Stimulated activated CD8-positive, alpha-beta memory T cell treated with anti-CD3 and anti-CD28 coated beads, Interleukin-2, amount 100 ng/mL, for 1 hour (primary cell): ENCODE measurements around the gene TRIP13.
"Not testable (repeated sequence)": the region's sequence is repeated elsewhere in the genome, so short reads cannot be mapped to it uniquely, and the experiment has no call there.

Experiments used
- DNase-seq, 2 donors: peaks; one replicate each; pipeline ENCODE4 v3.0.0-alpha.2; 2020; ENCODE audit warnings: low read depth in 2 of 2

Gene TRIP13, protein sequence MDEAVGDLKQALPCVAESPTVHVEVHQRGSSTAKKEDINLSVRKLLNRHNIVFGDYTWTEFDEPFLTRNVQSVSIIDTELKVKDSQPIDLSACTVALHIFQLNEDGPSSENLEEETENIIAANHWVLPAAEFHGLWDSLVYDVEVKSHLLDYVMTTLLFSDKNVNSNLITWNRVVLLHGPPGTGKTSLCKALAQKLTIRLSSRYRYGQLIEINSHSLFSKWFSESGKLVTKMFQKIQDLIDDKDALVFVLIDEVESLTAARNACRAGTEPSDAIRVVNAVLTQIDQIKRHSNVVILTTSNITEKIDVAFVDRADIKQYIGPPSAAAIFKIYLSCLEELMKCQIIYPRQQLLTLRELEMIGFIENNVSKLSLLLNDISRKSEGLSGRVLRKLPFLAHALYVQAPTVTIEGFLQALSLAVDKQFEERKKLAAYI

DNA sequence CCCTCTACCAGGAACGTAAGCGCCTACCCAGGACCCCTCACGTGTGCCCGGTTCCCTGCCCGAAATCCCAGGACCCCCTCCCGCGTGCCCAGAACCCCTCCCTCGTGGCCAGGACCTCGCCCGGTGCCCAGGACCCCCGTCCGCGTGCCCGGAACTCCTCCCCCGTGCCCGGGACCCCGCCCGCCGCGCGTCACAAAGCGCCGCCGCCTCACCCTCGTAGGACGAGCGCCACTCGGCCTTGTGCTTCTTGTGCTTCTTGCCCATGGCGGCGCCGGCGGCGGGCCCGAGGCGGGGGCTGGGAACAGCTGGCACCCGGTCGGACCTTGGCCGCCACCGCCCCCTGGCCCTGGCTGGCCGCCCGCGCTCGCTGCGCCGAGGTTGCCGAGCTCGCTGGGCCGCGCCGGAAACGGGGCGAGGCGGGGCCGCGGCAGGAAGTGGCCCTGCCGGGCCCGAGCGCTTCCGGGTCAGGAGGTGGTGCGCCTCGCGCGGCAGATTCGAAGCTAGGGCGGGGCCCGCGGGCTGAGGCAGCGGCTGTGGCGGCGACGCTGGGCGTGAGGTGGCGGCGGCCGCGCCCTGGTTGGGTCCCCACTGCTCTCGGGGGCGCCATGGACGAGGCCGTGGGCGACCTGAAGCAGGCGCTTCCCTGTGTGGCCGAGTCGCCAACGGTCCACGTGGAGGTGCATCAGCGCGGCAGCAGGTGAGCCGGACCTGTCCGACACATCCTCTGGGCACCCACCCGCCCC, at the start of gene TRIP13, which contains the start of gene BRD9:
Gene TRIP13 (plus strand): TSS at position 491 of the 743 bp plus-strand sequence. CDS start 115 bp downstream, at position 606.
Gene BRD9 (minus strand): TSS at position 408 of the 743 bp plus-strand sequence. CDS start 144 bp downstream, at position 264.
- peak; percentile 57 to 71 for DNase-seq

GRCh38 chr5:843371-843770, 49.3 kb upstream of the TRIP13 start:
- DNase-seq: not testable (repeated sequence)

- DNase-seq: not testable (repeated sequence)
Measured at GRCh38 chr5:843926-844325, 48.8 kb upstream of the TRIP13 start.

DNA sequence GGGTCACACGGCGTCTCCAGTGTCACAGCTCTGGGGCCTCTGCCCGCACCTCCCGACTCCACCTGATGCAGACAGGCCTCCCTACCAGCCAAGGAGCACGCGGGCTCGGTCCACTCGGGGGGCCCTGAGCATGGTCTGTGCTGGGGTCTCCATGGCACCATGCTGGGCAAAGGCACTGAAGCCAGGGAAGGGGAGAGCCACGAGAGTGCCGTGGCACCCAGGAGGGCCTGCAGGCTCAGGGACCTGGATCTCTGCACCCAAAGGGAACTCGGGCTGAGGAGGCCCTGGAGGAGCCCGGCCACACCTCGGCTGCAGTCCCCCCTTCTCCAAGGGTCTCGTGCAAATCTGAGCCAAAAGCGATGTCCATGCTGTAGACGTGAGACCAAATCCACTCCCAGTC, 48.3 kb upstream of the TRIP13 start:
- not testable (repeated sequence) for DNase-seq

DNA sequence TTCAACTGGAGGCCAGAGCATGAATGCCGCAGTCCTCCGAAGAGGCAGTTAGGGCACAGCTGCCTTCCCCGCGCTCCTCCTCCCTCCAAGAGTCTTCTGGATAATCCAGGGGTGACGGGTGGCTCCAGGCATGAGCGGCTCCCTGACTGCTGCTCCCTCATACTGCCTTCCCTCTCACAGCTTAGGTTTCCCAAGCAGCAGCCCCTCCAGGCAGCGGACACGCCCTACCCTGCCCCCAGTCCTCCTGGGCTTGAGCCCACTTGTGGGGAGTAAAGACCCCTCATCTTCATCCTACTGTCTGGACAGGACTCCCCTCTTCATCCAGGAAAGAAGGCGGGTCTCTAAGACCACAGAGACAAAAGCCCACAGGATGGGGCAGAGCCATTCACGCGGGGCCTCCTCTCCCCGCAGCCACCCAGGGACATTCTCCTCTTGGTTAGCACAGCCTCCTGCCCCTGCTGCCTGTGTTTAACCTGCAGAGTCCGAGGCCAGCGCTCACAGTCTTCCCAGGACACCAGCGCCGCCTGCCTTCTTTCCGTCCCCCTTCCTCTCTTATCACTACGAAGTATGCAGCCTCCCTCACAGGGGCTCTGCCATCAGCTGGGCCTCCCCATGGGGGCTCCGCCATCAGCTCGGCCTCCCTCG, 47.5 kb upstream of the TRIP13 start:
- DNase-seq: not testable (repeated sequence)

- DNase-seq: not testable (repeated sequence)
Measured at GRCh38 chr5:845676-846601, 46.7 kb upstream of the TRIP13 start.

- DNase-seq: not testable (repeated sequence)
Measured at GRCh38 chr5:846602-847091, 46.0 kb upstream of the TRIP13 start.

DNA sequence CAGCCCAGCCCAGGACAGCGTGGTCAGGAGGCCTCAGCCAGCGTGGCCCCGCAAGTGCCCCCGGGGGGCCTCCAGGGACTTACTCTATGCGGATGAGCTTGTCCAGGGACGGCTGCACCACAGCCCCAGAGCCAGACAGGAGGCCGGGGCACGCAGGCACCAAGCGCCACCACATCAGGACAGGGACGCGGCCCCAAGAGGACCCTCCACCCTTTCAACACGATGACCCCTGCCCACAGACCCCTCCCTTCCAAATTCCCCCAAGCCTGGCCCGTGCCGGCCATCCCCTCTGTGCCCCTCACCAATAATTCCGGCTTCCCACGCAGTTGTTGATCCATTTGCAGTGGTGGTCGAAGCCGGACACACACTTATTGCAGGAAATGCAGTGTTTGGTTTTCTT, 45.5 kb upstream of the TRIP13 start:
- DNase-seq: not testable (repeated sequence)

GRCh38 chr5:847736-848135, 44.9 kb upstream of the TRIP13 start:
- not testable (repeated sequence) for DNase-seq

- DNase-seq: no peak
Measured at GRCh38 chr5:848671-849111, 44.0 kb upstream of the TRIP13 start.

GRCh38 chr5:849651-850301, 42.9 kb upstream of the TRIP13 start:
- DNase-seq: no peak

DNA sequence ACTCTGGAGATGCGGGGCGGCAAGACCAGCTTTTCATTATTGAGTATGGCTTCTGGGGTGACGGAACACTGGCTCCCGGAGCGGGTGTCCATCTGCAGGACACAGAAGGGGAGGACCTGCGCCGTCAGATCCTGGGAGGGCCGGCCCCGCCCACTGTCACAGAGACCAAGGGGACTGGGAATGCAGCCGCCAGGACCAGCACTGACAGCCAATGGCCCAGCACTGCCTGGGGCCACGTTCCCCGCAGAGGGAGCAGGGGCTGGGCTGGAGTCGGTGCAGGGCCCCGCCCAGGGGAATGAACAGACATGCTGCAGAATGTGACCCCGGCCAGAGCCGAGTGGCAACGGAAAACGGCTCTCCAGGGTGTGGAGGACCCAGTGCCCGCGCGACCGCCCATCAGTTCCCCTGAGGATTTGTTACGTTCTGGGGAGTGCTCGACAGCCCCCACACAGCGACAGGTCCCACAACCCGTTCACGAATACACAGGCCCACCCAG, 42.1 kb upstream of the TRIP13 start, which contains the start of gene ZDHHC11:
Gene ZDHHC11 (minus strand): TSS at position 476 of the 496 bp plus-strand sequence. CDS start 384 bp downstream, at position 92.
- DNase-seq: no peak

- DNase-seq: no peak
Measured at GRCh38 chr5:851076-851475, 41.6 kb upstream of the TRIP13 start.

GRCh38 chr5:851553-851952, 41.1 kb upstream of the TRIP13 start:
- no peak for DNase-seq

DNA sequence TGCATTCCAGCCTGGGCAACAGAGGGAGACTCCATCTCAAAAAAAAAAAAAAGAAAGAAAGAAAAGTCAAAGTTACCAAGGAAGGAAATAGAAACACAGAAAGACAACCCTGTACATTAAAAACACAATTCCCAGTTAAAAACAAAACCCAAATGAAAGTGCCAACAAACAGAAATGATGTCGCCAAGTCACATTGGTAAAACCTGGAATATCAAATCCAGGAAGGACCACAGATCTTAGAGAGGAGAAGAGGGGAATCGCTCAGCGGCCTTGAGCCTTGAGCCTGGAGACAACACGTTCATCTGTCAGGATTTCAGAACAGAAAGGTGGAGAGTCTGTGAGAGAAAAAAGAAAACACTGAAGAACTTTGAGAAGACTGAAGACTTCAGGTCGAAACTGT, 40.7 kb upstream of the TRIP13 start:
- no peak for DNase-seq

DNA sequence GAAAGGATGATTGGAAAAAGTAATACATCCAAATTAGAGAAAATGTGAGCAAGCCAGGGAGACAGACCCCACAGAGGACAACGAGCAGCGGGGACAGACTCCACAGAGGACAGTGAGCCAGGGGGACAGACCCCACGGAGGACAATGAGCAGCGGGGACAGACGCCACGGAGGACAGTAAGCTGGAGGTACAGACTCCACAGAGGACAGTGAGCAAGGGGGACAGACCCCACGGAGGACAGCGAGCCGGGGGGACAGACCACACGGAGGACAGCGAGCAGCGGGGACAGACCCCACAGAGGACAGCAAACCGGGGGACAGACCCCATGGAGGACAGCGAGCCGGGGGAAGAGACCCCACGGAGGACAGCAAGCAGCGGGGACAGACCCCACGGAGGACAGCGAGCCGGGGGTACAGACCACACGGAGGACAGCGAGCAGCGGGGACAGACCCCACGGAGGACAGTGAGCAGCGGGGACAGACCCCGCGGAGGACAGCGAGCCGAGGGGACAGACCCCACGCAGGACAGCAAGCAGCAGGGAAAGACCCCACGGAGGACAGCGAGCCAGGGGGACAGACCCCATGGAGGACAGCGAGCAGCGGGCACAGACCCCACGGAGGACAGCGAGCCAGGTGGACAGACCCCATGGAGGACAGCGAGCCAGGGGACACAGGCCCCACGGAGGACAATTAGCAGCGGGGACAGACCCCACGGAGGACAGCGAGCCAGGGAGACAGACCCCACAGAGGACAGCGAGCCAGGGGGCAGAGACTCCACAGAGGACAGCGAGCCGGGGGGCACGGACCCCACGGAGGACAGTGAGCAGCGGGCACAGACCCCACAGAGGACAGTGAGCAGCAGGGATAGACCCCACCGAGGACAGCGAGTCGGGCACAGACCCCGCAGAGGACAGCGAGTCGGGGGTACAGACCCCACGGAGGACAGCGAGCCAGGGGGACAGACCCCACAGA, 40.0 kb upstream of the TRIP13 start:
- DNase-seq: no peak

GRCh38 chr5:853416-854090, 39.1 kb upstream of the TRIP13 start:
- not testable (repeated sequence) for DNase-seq

DNA sequence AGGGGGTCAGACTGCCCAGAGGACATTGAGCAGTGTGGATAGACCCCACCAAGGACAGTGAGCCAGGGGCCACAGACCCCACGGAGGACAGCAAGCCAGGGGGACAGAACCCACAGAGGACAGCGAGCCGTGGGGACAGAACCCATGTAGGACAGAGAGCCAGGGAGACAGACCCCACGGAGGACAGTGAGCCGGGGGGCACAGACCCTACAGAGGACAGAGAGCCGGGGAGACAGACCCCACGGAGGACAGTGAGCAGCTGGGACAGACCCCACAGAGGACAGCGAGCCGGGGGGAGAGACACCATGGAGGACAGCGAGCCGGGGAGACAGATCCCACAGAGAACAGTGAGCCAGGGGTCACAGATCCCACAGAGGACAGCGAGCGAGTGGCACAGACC, 38.5 kb upstream of the TRIP13 start:
- no peak for DNase-seq
